GM06990 (cell line): Measurements from ENCODE around the gene SMYD4.

Experiments
- DNase-seq: peaks from one replicate; pipeline ENCODE4 v3.0.0-alpha.2; 2011; ENCODE audit not compliant: insufficient read length; ENCODE audit errors: extremely low read depth
- H3K27me3 ChIP-seq: replicated peaks from 2 replicates; pipeline ENCODE4 v1.6.0; 2011; ENCODE audit warnings: low read length; ENCODE audit not compliant: control insufficient read depth, insufficient read depth
- H3K36me3 ChIP-seq: 2 replicates; pipeline ENCODE4 v1.5.1; 2011; ENCODE audit warnings: low read length; ENCODE audit not compliant: control insufficient read depth, insufficient read depth
- H3K4me3 ChIP-seq: replicated peaks from 2 replicates; pipeline ENCODE4 v1.5.1; 2011; ENCODE audit warnings: low read depth, mild to moderate bottlenecking, control low read depth, low read length
- TF ChIP-seq, protein P1 (sequence below): IDR thresholded peaks from 2 replicates; pipeline ENCODE4 v1.5.1; 2011; ENCODE audit warnings: low read length, control low read depth, mild to moderate bottlenecking, inconsistent platforms; ENCODE audit not compliant: insufficient read depth, poor library complexity, severe bottlenecking

The SMYD4 gene

GRCh38 chr17:1750628-1751027 is 79.1 kb downstream of the SMYD4 start:
- no peak for DNase-seq
- no peaks in the 10 kb centered on the region for H3K36me3 ChIP-seq
- H3K4me3 ChIP-seq = no peak overlapping the region
- TF ChIP-seq, protein P1, sequence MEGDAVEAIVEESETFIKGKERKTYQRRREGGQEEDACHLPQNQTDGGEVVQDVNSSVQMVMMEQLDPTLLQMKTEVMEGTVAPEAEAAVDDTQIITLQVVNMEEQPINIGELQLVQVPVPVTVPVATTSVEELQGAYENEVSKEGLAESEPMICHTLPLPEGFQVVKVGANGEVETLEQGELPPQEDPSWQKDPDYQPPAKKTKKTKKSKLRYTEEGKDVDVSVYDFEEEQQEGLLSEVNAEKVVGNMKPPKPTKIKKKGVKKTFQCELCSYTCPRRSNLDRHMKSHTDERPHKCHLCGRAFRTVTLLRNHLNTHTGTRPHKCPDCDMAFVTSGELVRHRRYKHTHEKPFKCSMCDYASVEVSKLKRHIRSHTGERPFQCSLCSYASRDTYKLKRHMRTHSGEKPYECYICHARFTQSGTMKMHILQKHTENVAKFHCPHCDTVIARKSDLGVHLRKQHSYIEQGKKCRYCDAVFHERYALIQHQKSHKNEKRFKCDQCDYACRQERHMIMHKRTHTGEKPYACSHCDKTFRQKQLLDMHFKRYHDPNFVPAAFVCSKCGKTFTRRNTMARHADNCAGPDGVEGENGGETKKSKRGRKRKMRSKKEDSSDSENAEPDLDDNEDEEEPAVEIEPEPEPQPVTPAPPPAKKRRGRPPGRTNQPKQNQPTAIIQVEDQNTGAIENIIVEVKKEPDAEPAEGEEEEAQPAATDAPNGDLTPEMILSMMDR = no peak
- H3K27me3 ChIP-seq = no peaks in the 10 kb centered on the region

DNA sequence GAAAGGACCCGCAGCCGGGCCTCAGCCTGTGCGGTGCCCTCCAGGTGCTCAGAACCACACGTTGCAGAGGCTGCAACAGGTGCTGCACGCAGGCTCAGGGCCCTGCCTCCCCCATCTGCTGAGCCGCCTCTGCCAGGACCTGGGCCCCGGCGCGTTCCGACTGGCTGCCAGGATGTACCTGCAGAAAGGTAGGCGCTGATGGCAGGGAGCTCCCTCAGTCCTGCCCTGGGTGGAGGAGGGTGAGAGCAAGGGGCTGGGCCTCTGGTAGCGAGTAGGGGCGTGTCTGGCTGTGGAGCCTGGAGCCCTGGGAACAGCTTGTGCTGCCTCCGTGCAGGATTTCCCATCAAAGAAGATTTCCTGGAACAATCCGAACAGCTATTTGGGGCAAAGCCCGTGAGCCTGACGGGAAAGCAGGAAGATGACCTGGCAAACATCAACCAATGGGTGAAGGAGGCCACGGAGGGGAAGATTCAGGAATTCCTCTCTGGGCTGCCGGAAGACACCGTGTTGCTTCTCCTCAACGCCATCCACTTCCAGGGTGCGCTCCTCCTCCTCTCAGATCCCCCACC is 82.6 kb downstream of the SMYD4 start:
- no peak for DNase-seq
- no peak overlapping the region for H3K4me3 ChIP-seq
- H3K36me3 ChIP-seq = no peaks in the 10 kb centered on the region
- no peaks in the 10 kb centered on the region for H3K27me3 ChIP-seq
- TF ChIP-seq, protein P1 = no peak

GRCh38 chr17:1745513-1746020 is 84.1 kb downstream of the SMYD4 start:
- Histone ChIP-seq H3K27me3 (no peaks in the 10 kb centered on the region), H3K36me3 (no peaks in the 10 kb centered on the region), H3K4me3 (no peak overlapping the region)
- DNase-seq = no peak
- TF ChIP-seq, protein P1 = no peak

GRCh38 chr17:1744551-1745512 is 84.9 kb downstream of the SMYD4 start:
- TF ChIP-seq, protein P1 = no peak
- H3K4me3 ChIP-seq = no peak overlapping the region
- no peaks in the 10 kb centered on the region for H3K27me3 ChIP-seq
- H3K36me3 ChIP-seq = no peaks in the 10 kb centered on the region
- DNase-seq = no peak

- DNase-seq = no peak
- Histone ChIP-seq H3K36me3 (0 out of 2 replicates have a peak, but pooled peaks cover under 1% of the 10 kb centered on the region), H3K27me3 (no peaks in the 10 kb centered on the region), H3K4me3 (no peak overlapping the region)
- TF ChIP-seq, protein P1 = no peak
Measured at GRCh38 chr17:1743088-1743439, 86.6 kb downstream of the SMYD4 start.
